ENCODE results near the gene CD72.

- peak in 1 of 3 experiments; percentile 7 for TF ChIP-seq CTCF (IDR thresholded peaks at IDR 0.05)
- TF ChIP-seq POLR2A (IDR thresholded peaks at IDR 0.05): no peak
Measured at GRCh38 chr9:35604578-35605350, 13.4 kb downstream of the CD72 start, which contains the start of gene TESK1.
